Stimulated activated CD8-positive, alpha-beta memory T cell treated with anti-CD3 and anti-CD28 coated beads, Interleukin-12 subunit alpha, Interleukin-12 subunit beta, amount 100 ng/mL, for 1 hour (primary cell): ENCODE measurements around the gene SLC28A2.
"Not testable (repeated sequence)": the region's sequence is repeated elsewhere in the genome, so short reads cannot be mapped to it uniquely, and the experiment has no call there.

ENCODE experiments used
- DNase-seq: peaks from one replicate; pipeline ENCODE4 v3.0.0-alpha.2; 2020; ENCODE audit warnings: low read depth

The SLC28A2 gene

GRCh38 chr15:45251888-45252287, at the start of gene SLC28A2:
Gene SLC28A2 (plus strand): TSS chr15:45252234. CDS start chr15:45253216, 982 bp downstream.
- DNase-seq: no peak

GRCh38 chr15:45203182-45203581, 48.9 kb upstream of the SLC28A2 start:
- DNase-seq: no peak

- DNase-seq: no peak
These were observed 46.8 kb upstream of the SLC28A2 start for GRCh38 chr15:45205192-45205591.

GRCh38 chr15:45212493-45212892, 39.5 kb upstream of the SLC28A2 start:
- no peak for DNase-seq

- DNase-seq: no peak
These were observed 30.9 kb upstream of the SLC28A2 start for GRCh38 chr15:45221053-45221599.

GRCh38 chr15:45221967-45222366, 30.1 kb upstream of the SLC28A2 start:
- DNase-seq: no peak

GRCh38 chr15:45224621-45225217, 27.3 kb upstream of the SLC28A2 start:
- DNase-seq: no peak

- no peak for DNase-seq
These were observed 26.3 kb upstream of the SLC28A2 start for GRCh38 chr15:45225506-45226273.

GRCh38 chr15:45228931-45229330, 23.1 kb upstream of the SLC28A2 start:
- no peak for DNase-seq

- no peak for DNase-seq
These were observed 21.6 kb upstream of the SLC28A2 start for GRCh38 chr15:45230245-45230965.

- DNase-seq: no peak
These were observed 20.9 kb upstream of the SLC28A2 start for GRCh38 chr15:45231132-45231531.

- no peak for DNase-seq
These were observed 20.0 kb upstream of the SLC28A2 start for GRCh38 chr15:45231864-45232562.

- DNase-seq: no peak
These were observed 17.3 kb upstream of the SLC28A2 start for GRCh38 chr15:45234562-45235235.

GRCh38 chr15:45236806-45237205, 15.2 kb upstream of the SLC28A2 start:
- DNase-seq: not testable (repeated sequence)

- no peak for DNase-seq
These were observed 9.7 kb upstream of the SLC28A2 start for GRCh38 chr15:45242289-45242688.

- DNase-seq: no peak
These were observed 2.8 kb upstream of the SLC28A2 start for GRCh38 chr15:45249125-45249780.

GRCh38 chr15:45253330-45253729, 1.3 kb downstream of the SLC28A2 start:
- no peak for DNase-seq

- no peak for DNase-seq
These were observed 2.4 kb downstream of the SLC28A2 start for GRCh38 chr15:45254405-45254804.

- not testable (repeated sequence) for DNase-seq
These were observed 2.8 kb downstream of the SLC28A2 start for GRCh38 chr15:45254824-45255223.

- DNase-seq: no peak
These were observed 7.8 kb downstream of the SLC28A2 start for GRCh38 chr15:45259796-45260195.

GRCh38 chr15:45262906-45263461, 10.9 kb downstream of the SLC28A2 start:
- no peak for DNase-seq
